NCI-H82 treated with DMSO at 0.1 percent for 48 hours (cell line): ENCODE results near the gene LSM14B.
"Not testable (repeated sequence)": the region's sequence is repeated elsewhere in the genome, so short reads cannot be mapped to it uniquely, and the experiment has no call there.

Experiments
- DNase-seq: peaks from one replicate; lab custom pipeline; 2025; ENCODE audit not compliant: unreplicated experiment; lab: John Stamatoyannopoulos, UW

The LSM14B gene

DNA sequence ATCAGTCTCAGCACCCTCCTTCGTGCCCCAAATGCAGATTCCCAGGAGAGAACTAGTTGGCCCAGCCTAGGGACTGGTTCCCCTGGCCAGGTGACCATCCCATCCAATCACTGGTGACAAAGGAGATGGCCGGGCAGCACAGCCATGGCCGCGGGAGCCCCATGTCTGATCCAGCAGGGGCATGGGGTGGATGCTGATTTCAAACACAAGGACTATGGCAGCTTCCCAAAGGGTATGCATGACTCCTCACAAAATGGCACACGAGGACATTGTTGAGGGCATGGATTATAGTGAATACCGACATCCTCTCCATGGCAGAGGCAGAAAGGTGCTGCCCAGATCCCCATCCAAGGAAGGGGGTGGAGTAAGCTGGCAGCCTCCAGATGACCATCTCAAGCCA lies 9.9 kb upstream of the LSM14B start:
- no peak for DNase-seq

DNA sequence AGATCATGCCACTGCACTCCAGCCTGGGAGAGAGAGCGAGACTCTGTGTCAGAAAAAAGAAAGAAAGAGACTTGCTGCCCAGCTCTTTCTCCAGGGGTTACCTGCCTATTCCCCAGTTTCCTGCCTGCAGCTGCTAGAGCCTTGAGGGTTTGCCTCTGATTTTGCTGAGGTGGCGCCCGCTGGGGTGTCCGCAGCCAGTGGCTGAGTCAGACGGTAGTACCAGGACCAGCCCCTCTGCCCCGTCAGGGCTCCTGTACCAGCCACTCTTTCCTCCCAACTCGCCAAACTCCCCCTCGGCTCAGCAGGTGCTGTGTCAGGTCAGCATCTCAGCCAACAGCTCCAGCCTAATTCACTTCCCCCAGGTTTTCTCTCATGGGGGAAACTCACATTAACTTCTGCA lies 7.4 kb upstream of the LSM14B start:
- DNase-seq, result no peak

DNA sequence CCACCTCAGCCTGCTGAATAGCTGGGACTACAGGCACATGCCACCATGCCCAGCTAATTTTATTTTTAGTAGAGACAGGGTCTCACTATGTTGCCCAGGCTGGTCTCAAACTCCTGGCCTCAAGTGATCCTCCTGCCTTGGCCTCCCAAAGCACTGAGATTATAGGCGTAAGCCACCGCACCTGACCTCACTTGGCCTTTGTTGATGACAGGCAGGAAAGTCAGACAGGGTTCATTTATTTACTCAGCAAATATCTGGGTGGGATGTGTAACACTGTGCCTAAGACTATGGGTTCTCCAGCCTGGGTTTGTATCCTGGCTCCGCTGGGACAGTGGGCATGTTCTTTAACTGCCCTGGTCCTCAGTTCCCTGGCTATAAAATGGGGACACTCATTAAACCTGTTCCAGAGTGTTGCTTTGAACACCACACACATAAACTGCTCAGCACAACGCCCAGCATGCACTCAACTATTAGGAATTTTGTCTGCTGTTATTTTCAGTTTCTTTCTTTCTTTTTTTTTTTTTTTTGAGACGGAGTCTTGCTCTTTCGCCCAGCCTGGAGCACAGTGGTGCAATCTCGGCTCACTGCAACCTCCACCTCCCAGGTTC lies 6.4 kb upstream of the LSM14B start:
- not testable (repeated sequence) for DNase-seq

DNA sequence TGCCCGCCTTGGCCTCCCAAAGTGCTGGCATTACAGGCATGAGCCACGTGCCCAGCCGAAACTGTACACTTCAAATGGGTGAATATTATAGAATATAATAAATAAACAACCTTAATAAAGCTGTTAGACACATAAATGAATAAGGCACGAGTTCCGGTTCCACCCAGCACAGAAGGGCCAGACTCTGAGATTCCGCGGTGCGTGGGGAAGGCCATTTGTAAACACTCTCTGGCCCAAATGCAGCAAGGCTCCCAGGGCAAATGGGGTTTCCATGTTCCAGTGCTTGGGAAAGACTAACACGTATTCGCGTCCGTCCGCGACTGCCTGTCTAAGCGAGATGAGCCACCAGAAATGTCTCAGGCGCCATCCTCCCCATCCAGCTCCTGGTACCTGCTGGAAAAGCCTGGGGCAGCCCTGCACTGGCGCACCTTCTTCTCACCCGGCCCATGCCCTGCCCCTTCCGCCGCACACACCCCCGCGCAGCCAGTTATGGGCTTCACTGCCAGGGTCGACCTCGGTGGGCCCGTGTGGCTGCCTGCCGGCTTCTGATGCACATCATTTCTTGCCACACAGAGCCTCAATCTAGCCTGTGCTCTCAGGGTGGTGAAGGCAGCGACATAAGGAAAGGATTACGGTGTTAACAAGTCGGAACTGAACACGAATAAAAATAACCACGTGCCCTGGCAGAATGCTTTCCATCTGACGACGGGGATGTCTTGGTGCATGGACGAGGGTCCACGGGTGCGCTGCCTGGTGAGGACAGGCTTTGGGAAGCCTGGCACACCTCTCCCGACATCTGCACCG lies 5.5 kb upstream of the LSM14B start:
- DNase-seq, result no peak

DNA sequence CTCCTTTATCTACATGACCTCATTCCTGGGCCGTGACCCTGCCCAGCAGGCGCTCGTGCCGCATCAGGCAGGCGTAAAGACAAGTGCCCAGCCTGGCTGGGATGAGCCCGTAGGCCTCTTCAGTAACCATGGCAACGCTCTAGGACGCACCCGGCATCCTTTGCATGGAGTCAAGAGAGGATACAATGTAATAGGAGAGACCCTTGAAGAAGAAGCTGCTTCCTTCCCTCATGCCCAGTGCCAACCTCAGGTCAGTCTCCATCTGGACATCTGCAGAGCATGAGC lies 5.0 kb upstream of the LSM14B start:
- no peak for DNase-seq

DNA sequence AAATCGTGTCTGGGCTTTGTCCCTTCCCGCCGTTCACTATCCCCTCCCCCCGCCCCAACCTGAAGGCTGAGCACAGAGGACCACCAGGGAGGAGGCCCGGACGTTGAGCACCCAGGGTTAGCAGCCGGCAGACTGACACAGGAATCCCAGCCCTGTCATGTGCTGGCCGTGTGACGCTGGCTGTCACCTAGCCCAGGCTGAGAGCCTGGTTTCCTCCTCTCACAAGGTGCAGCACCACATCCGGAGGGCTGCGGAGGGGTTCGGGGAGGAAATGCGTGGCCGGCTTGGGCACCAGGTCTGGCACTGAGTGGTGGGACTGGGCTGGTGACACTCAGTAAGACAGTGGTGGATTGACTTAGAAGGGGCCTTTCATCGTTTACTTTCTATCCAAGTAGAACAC lies 4.6 kb upstream of the LSM14B start:
- DNase-seq, result no peak

DNA sequence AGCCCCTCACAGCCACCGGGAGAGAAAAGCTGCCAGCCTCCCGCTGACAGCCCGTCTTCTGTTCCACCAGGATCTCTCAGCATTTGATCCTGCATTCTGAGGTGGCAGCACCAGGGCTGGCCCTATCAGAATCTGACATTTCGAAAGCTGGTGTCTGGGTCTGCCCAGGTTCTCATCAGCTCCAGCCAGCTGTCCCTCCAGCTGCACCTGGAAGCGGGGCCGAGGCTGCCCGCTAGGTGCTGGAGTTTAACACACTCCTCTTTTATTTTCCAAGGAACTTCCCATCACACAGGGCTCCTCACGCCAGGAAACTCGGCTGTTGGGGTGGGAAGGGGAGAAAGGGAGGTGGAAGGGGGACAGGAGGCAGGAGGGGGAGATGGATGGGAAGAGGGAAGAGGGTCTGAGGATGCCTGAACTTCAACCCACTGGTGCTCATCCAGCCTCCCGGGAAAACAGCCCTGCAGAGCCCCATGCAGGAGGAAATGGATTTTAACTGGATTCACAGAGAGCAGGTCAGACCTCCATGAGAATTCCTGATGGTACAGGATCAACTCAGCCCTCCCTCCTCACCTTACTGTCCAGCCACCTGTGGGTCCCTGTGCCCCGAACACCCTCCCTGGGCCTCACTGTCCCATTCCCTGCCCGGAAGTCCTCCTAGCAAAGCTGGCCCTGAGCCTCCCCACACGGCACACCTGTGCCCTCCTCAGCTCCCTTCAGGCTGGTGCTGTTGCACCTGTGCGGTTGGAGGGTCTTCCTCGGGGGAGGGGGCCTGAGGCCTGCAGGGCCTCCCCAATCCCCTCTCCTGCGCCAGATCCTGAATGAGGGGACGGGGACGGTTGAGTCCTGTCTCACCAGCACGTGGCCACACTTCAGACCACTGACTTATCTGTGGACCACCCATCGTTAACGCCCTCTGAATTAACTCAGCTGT lies 3.9 kb upstream of the LSM14B start:
- DNase-seq, result no peak

DNA sequence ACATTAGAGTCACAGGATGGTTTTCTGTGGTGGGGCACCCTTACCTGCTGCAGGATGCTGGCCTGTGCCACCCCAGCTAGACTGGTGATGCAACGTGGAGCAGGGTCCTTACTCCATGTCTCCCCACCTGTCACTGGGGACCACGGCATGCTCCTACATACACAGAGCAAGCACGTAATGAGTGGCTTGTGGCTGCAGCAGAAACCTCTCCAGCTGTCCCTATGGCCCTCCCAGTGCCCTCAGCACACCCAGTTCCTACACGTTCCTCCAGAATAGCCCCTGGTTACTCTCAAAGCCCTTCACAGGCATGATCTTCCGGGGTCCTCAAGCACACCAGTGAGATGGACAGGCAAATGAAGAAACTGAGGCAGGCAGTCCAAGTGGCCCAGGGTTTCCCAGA lies 3.2 kb upstream of the LSM14B start:
- DNase-seq, result no peak

DNA sequence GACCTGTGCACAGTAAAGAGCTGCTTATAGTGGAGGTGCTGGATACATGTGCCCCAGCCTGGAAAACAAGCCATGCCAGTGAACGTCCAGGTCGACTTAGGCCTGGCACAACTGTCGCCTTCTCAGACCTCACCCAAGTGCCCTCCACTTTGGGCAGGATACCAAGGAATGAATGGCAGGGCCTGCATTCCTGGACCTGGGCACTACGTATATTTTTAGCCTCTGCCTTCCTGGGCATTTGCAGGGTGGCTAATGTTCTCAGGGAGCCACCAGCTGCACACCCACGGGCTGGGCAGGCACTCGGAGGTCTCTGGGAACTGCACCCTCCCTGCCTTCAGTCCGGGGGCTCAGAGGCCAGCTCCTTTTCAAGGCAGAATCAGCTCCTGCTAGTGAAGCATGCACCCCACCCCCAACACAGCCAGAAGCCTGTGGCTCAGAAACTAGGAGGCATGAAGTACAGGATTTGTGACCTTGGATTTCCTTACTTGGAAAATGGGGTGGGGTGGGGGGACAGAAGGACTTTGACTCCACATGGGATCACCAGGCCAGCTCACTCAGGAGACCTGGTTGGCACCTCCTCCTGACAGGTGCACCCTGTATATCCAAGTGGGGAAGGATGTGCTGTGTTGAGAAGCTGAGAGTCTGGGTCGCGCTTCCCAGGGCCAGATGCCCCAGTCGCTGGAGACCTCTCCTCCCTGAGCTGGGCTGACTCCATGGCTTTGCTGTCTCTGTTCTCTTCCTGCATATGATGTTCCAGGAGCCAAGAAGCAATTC lies 2.5 kb upstream of the LSM14B start:
- DNase-seq, result no peak

DNA sequence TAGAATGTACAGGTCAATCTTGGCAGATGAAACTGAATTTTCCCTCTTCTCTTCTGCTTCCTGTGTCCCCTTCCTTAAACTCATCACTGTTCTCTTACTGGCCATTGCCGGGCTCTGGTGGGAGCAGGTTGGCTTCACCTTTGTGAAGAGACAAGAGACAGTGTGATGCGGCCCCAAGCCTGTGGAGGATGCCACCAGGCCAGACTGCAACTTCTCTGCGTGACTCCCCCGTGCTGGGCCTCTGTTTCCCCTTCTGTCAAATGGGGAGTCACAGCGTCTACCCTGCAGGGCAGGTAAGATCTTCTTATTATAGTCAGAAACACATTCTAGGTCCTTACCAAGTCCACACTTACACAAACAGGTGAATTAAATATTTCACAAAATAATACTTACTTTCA lies 1.9 kb upstream of the LSM14B start:
- DNase-seq, result no peak

DNA sequence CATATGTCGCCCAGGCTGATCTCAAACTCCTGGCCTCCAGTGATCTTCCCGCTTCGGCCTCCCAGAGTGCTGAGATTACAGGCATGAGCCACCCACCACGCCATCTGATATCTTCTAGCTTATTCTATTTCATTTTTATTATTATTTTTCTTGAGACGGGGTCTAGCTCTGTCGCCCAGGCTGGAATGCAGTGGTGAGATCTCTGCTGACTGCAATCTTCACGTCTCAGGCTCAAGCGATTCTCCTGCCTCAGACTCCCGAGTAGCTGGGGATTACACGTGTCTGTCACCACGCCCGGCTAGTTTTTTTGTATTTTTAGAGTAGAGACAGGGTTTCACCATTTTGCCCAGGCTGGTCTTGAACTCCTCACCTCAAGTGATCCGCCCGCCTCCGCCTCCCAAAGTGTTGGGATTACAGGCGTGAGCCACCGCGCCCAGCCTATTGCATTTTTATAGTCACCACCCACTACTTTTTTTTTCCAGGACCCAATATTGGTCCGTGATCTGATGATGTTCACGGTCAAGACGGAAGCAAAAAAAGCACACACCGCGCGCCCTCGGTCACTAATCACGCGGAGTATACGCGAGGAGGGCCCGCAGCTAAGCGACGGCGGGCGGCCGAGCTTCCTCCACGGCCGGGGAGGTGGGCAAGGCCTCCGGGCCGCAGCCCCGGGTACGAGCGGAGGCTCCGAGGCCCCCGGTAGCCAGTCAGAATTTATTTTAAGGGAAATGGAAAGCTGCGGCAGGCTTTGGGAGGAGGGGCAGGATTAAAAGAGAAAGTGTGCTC lies 1.1 kb upstream of the LSM14B start:
- no peak for DNase-seq

DNA sequence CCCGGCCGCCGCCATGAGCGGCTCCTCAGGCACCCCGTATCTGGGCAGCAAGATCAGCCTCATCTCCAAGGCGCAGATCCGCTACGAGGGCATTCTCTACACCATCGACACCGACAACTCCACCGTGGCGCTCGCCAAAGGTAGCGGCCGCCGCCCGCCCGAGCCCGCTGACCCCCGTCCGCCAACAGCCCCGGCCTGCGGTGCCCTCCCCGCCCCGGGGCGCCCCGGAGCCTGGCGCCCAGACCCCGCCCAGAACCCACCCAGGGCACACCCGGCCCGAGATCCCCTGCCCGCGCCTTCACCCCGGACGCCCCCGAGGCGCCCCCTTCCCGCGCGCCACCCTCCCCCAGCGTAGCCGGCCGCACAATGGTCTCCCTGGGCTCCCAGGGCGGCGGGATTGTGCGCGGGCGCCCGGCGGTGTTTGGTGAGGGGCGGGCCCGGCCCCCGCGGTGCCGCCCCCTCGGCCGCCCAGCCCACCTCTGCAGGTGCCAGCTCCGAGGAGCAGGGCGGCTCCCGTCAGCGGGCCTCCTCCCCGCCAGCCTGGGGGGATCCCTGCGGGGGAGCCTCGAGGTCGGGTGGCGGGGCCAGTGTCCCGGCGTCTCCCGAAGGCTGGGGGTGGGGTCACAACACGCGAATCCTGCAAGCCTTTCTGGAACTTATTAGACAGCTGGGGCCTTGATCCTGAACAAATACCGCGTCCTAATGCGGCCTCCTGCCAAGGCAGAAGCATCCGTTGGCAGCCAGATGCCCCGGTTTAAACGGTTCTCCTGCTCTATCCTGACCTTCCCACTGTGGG lies 577 bp downstream of the LSM14B start:
- no peak for DNase-seq

DNA sequence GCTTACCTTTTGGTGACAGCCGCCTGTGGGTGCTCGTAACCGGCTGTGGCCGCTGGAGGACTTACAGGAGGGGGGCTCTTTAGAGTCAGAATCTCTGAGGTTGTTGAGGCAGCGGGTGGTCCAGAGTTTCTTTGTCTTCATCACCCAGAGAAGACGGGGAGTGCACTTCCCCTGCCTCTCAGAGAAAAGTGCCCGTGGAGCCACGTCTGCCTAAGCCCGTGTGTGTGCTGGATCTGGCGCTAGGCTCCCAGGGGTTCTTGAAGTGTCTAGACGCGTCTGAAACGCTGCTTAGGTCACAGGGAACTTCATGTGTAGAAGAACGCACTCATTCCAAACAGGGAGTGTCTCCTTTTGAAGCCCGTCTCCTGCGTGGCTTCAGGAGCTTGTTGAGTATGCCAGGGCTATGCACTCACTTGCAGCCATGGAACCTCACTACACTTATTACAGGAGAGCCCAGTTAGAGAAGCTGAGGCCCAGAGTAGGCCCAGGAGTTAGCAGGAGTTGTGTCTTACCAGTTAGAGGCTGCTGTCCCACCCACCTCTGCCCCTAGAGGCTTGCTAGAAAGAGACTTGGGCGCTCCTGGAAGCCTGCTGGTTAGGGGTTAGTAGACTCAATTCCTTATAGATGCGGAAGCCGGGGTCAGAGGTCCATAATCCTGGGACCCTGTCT lies 1.3 kb downstream of the LSM14B start:
- no peak for DNase-seq

DNA sequence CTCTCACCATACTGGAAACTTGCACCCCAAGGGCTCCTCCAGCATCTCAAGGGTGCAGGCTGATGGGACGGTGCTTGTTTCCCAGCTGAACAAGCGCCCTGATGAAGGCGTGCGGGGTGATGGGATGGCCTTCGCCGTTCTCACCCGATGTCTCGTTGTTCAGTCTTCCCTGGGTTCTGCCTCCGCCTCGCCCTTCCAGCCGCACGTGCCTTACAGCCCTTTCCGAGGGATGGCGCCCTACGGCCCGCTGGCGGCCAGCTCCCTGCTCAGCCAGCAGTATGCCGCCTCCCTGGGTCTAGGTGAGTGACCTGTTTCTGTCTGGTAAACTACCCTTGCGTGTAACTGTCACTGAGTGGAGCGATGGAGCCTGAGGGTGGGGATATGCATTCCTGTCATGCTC lies 3.9 kb downstream of the LSM14B start:
- no peak for DNase-seq

DNA sequence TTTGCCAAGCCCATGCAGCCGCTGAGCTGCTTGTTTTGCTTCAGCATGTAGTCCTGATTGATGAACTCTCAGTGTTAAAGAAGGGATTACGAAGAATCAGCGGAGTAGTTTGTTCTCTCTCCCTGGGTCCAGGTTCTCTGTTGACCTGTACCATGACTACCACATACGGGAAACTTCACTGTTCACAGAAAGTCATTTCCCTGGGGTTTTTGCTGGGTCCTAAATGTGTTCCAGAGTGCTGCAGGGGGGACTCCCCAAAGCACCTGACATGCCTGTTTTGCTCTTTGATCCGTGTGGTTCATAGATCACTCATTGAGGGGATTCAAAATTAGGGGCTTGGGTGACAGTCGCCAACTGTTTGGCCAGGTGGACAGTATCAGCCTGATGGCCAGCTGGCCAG lies 5.5 kb downstream of the LSM14B start:
- DNase-seq, result no peak

DNA sequence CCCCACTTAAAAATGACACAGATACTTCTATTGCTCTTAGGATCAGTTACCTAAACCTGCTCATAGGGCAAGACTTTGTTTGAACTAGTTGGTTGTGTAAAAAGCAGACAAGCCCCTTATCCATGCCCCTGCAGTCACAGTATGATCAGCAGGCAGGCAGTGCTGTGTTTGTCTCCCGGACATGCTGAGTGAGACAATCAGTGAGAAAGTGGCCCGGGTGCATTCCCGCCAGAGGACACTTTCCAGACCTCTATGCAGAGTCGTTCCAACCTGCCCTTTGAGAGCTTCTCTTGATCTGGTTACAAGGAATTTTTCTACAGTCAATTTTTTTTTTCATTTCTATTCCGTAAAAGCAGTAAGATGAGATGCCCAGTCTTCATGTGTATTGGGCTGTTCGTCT lies 6.2 kb downstream of the LSM14B start:
- DNase-seq, result no peak

DNA sequence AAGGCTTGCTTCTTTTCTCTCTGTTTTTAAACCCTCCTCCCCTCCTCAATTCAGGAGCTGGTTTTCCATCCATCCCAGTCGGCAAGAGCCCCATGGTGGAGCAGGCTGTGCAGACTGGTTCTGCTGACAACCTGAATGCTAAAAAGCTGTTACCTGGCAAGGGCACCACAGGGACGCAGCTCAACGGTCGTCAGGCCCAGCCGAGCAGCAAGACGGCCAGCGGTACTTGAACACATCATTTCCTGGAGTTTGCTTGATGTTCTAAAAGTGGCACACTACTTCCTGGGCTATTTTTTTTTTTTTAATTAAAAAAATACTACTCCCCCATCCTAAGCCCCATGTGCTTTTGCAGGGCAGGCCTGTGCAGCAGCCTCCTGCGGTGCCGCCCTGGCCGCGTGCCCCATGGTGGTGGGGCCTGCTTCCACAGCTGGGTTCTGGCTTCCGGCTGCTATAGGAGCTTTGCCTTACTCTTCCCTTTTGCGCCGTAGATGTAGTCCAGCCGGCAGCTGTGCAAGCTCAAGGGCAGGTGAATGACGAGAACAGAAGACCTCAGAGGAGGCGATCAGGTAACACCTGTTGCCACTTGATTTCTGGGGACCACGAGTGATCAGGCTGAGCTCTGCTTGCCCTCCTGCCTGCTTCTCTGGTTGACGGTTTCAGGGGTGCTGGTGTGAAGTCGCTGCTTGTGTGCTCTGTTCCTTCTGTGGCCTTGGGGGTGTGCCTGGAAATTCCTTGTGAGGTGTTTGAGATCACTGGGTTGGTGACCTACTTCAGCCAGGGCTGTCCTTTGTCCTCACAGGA lies 7.7 kb downstream of the LSM14B start:
- DNase-seq, result no peak

DNA sequence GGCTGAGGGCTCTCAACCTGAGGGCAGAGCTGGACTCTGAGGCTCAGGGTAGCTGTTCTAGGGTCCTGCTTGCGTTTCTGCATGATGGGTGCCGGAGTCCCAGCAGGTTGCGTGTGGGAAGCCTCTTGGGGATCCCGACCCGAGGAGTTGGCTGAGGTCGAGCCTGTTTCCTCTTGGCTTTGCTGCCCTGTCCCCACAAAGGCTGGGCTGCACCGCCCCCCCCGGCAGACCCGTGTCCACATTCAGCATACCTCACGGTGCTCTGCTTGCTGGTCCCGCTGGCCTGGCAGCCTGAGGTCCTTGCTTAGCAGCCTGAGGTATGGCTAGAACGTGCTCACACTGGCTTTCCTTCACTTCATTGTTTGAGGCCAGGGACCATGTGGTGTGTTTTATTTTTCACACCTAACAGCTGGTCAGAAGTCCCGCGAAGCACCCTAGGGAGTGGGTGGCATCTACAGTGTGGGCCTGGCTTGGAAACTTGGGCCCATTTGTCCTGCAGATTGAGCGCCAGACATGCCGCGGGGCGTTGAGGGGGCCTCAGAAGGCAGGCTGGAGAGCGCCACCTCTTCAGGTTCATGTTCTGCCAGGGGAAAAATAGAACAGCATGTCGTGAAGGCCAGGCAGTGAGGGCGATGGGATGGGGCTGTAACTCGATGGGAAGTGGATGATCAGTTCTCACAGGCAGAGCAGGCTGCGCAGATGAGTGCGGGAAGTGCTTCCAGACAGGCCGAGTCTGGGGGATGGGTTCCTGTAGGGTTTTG lies 9.5 kb downstream of the LSM14B start:
- DNase-seq, result no peak
